ENCODE results near the gene CELF2. TPM values are rescaled to one million over a fixed set of nuclear protein-coding genes. Genes with fewer than 3 reads are reported as not detected.

Gene CELF2
- total RNA-seq, 1 donor from 2014 or later, result 31.6 TPM

DNA sequence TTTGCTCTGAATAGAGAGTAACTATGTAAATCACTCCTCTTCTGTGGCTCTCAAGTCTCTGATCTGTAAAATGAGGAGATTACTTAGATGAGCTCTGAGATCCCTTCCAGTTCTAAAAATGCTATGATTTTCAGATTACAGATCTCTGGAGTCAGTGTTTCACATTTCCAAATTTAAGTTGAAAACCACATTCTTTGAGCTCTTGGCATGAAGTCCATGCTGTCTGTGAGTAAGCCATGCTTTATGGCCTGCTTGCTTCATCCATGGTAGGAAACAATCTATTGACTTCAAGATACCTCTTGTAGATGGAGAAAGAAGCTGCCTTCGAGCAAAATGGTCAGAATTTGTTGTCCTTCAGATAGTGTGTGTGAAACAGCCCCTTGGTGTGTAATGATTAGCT lies 64.9 kb downstream of the CELF2 start:
- H3F3A ChIP-seq (ENCODE audit: low read depth), result no peaks in the 10 kb centered on the region
- TF ChIP-seq EZH2phosphoT487 (IDR thresholded peaks at IDR 0.05) (no peak), EZH2 (IDR thresholded peaks at IDR 0.05) (no peak)
- TF ChIP-seq, protein P1, sequence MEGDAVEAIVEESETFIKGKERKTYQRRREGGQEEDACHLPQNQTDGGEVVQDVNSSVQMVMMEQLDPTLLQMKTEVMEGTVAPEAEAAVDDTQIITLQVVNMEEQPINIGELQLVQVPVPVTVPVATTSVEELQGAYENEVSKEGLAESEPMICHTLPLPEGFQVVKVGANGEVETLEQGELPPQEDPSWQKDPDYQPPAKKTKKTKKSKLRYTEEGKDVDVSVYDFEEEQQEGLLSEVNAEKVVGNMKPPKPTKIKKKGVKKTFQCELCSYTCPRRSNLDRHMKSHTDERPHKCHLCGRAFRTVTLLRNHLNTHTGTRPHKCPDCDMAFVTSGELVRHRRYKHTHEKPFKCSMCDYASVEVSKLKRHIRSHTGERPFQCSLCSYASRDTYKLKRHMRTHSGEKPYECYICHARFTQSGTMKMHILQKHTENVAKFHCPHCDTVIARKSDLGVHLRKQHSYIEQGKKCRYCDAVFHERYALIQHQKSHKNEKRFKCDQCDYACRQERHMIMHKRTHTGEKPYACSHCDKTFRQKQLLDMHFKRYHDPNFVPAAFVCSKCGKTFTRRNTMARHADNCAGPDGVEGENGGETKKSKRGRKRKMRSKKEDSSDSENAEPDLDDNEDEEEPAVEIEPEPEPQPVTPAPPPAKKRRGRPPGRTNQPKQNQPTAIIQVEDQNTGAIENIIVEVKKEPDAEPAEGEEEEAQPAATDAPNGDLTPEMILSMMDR (IDR thresholded peaks at IDR 0.05), result no peak
- H3K4me2 ChIP-seq, result no peak overlapping the region
- no peaks in the 10 kb centered on the region for H3K27me3 Mint-ChIP-seq (ENCODE audit: insufficient read depth, low read depth)
- H3K36me3 ChIP-seq, result no peaks in the 10 kb centered on the region
- no peak overlapping the region for H3K4me3 Mint-ChIP-seq
- no peak for DNase-seq (ENCODE audit: low spot score)
- no peaks in the 10 kb centered on the region for H3K79me2 ChIP-seq (ENCODE audit: low read depth)
- H3K27ac ChIP-seq, result no peak overlapping the region
- H3K4me1 ChIP-seq, result peaks cover 2% of the 10 kb centered on the region
- no peak overlapping the region for H2AFZ ChIP-seq (replicated peaks)
- H3K9me3 ChIP-seq (ENCODE audit: low read depth), result no peaks in the 10 kb centered on the region
- H3K36me3 Mint-ChIP-seq, result no peaks in the 10 kb centered on the region
- no peak overlapping the region for H3K4me3 ChIP-seq
- no peaks in the 10 kb centered on the region for H4K20me1 ChIP-seq (ENCODE audit: low read depth)
- H3K9me3 Mint-ChIP-seq, result peaks cover 6% of the 10 kb centered on the region
- H3K9ac ChIP-seq, result no peak overlapping the region
- H3K27ac Mint-ChIP-seq, result no peak overlapping the region
- H3K4me1 Mint-ChIP-seq, result peaks cover 2% of the 10 kb centered on the region
- no peaks in the 10 kb centered on the region for H3K27me3 ChIP-seq

- H3K4me1 ChIP-seq, result no peaks in the 10 kb centered on the region
- no peak overlapping the region for H3K9ac ChIP-seq
- H3K36me3 ChIP-seq, result no peaks in the 10 kb centered on the region
- H2AFZ ChIP-seq (replicated peaks), result no peak overlapping the region
- no peak for TF ChIP-seq EZH2phosphoT487 (IDR thresholded peaks at IDR 0.05)
- no peak for TF ChIP-seq EZH2 (IDR thresholded peaks at IDR 0.05)
- TF ChIP-seq, protein P1 (IDR thresholded peaks at IDR 0.05), result no peak
- H3K36me3 Mint-ChIP-seq, result no peaks in the 10 kb centered on the region
- peaks cover 2% of the 10 kb centered on the region for H3K4me1 Mint-ChIP-seq
- H4K20me1 ChIP-seq (ENCODE audit: low read depth), result no peaks in the 10 kb centered on the region
- H3F3A ChIP-seq (ENCODE audit: low read depth), result no peaks in the 10 kb centered on the region
- no peak for DNase-seq (ENCODE audit: low spot score)
- H3K4me2 ChIP-seq, result no peak overlapping the region
- no peaks in the 10 kb centered on the region for H3K79me2 ChIP-seq (ENCODE audit: low read depth)
- H3K9me3 Mint-ChIP-seq, result peaks cover 6% of the 10 kb centered on the region
- H3K27ac ChIP-seq, result no peak overlapping the region
- H3K4me3 ChIP-seq, result no peak overlapping the region
- no peaks in the 10 kb centered on the region for H3K27me3 Mint-ChIP-seq (ENCODE audit: insufficient read depth, low read depth)
- no peaks in the 10 kb centered on the region for H3K27me3 ChIP-seq
- H3K4me3 Mint-ChIP-seq, result no peak overlapping the region
- no peak overlapping the region for H3K27ac Mint-ChIP-seq
- H3K9me3 ChIP-seq (ENCODE audit: low read depth), result no peaks in the 10 kb centered on the region
Measured at GRCh38 chr10:11083051-11083450, 65.4 kb downstream of the CELF2 start.

- no peak for DNase-seq (ENCODE audit: low spot score)
- H3K4me3 Mint-ChIP-seq, result no peak overlapping the region
- H3K79me2 ChIP-seq (ENCODE audit: low read depth), result no peaks in the 10 kb centered on the region
- no peak overlapping the region for H3K27ac Mint-ChIP-seq
- H3K36me3 Mint-ChIP-seq, result no peaks in the 10 kb centered on the region
- H3K4me1 Mint-ChIP-seq, result peaks cover 2% of the 10 kb centered on the region
- no peaks in the 10 kb centered on the region for H3K36me3 ChIP-seq
- no peaks in the 10 kb centered on the region for H3K27me3 ChIP-seq
- H3F3A ChIP-seq (ENCODE audit: low read depth), result no peaks in the 10 kb centered on the region
- no peaks in the 10 kb centered on the region for H3K27me3 Mint-ChIP-seq (ENCODE audit: insufficient read depth, low read depth)
- H3K4me3 ChIP-seq, result no peak overlapping the region
- no peak overlapping the region for H2AFZ ChIP-seq (replicated peaks)
- TF ChIP-seq, protein P1 (IDR thresholded peaks at IDR 0.05), result no peak
- TF ChIP-seq EZH2 (IDR thresholded peaks at IDR 0.05) (no peak), EZH2phosphoT487 (IDR thresholded peaks at IDR 0.05) (no peak)
- no peaks in the 10 kb centered on the region for H4K20me1 ChIP-seq (ENCODE audit: low read depth)
- no peaks in the 10 kb centered on the region for H3K9me3 ChIP-seq (ENCODE audit: low read depth)
- H3K9me3 Mint-ChIP-seq, result peaks cover 6% of the 10 kb centered on the region
- H3K4me1 ChIP-seq, result no peaks in the 10 kb centered on the region
- H3K27ac ChIP-seq, result no peak overlapping the region
- H3K9ac ChIP-seq, result no peak overlapping the region
- H3K4me2 ChIP-seq, result no peak overlapping the region
Measured at GRCh38 chr10:11085545-11085944, 67.9 kb downstream of the CELF2 start.
